SU-DHL-6 (cell line): ENCODE results near the gene SH3GL2.

Source experiments
- CTCF ChIP-seq: fragments of 200-600 bp; sonication (generic); IDR thresholded peaks from one replicate; pipeline ENCODE4 v1.5.1; 2017; ENCODE audit warnings: antibody characterized with exemption, mild to moderate bottlenecking, low read length, moderate library complexity; ENCODE audit not compliant: insufficient read depth, poor library complexity, severe bottlenecking
- EZH2phosphoT487 ChIP-seq: fragments of 200-600 bp; sonication (generic), shearing (Covaris generic); conservative IDR thresholded peaks from 2 replicates; pipeline ENCODE4 v1.6.1; 2018; ENCODE audit warnings: mild to moderate bottlenecking, antibody characterized with exemption, low read length, moderate library complexity, mixed read lengths

- TF ChIP-seq CTCF = no peak
- no peak for TF ChIP-seq EZH2phosphoT487
These were observed 7.0 kb upstream of the SH3GL2 start for GRCh38 chr9:17571825-17572224.
